Glomerular visceral epithelial cell (primary cell): ENCODE data around the gene PPFIA2.

Source experiments
- DNase-seq: peaks from one replicate; pipeline ENCODE4 v3.0.0-alpha.2; 2016; ENCODE audit errors: extremely low spot score

PPFIA2 gene

GRCh38 chr12:81759190-81760051 lies at the start of gene PPFIA2:
Gene PPFIA2 (minus strand): TSS chr12:81759350.
- DNase-seq: peak; percentile 57

DNA sequence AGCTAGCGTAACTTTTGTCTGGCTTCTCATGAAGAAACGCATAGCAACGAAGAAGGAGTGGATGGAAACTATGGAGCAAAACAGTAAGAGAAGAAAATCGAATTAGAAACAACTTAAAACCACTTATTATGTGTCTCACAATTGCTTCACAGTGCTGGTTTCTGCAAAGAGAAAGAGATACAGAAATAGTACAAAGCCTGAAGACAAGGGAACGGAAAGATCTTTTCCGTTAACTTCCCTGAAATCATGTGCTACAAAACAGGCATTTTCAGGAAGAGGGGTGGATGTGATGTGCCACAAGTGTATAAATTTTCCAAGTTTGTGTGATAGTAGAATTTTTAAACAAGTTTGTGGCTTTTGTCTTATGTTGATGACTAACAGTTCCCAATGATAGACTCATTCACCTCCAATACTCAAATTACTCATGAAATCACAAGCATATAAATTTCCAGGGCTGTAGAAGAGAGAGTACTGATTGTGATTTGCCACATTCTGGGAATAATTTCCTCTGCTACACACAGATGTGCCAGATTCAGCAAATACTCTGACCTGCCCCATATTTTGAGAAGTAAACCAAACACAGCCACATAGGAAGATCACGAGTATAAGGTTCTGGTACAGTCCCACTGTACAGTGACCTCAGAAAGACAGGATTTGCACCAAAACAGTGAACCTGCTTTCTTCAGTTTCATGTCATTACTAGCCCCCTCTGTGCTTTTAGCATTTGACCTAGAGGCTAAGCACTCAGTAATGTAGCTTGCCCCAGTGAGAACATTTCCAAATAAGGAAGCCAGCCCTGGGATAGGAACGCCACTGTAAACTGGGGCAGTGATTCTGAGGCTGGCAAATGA lies 41.4 kb upstream of the PPFIA2 start:
- no peak for DNase-seq

- no peak for DNase-seq
Measured at GRCh38 chr12:81798294-81798693, 39.1 kb upstream of the PPFIA2 start.

DNA sequence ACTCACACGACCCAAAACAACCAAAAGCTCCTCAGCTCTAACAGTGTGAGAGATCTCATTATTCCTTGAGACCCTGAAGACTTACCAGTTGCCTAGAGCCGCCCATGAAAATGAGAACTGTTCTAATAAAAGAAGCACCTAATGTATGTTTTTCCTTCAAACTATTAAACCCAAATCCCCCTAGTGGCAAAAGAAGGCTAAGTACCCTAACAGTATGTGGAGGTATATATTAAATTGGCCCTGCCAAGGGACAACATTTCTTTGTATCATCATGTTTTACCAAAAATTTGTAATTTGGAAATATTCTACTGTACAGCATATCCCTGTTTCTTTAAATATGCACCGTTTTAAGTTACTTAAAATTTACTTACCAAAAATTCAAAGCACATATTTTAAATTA lies 38.0 kb upstream of the PPFIA2 start:
- peak; percentile 9 for DNase-seq

DNA sequence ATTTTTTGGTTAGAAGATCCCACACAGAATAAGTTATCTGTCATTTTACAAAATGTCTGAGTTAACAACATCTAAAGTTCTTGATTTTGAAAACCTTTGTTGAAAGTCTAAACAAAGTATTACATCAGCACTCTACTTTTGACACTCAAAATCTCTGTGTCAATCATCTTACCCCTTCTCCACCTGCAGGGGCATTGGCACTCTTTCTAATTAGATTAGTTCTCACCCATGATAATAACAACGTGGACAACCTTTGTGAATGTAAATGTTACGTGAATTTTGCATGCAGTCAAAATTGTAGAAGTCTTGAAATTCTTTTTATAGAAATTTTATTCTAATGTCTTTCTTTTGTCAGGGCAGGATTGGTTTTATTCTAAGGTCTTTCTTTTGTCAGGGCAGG lies 33.5 kb upstream of the PPFIA2 start:
- no peak for DNase-seq

- no peak for DNase-seq
Measured at GRCh38 chr12:81779216-81779615, 20.1 kb upstream of the PPFIA2 start.

DNA sequence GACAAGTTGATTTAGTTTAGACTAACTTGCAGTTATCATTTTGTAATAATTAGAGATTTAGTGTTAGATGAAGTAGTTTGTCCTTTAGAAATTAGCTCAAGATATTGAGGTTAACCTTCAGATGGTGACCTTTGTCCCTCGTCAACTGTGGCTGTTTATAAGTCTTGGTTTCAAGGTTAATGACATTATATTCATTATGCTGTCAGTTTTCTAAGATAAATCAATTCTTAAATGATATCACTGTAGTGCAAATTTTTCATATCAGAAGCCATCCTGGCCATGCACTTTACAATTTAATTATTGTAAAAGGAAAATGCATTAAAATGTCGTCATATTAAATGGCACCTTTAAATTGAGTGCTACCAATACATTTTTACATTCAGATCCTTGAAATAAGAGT lies 19.6 kb upstream of the PPFIA2 start:
- DNase-seq: no peak

DNA sequence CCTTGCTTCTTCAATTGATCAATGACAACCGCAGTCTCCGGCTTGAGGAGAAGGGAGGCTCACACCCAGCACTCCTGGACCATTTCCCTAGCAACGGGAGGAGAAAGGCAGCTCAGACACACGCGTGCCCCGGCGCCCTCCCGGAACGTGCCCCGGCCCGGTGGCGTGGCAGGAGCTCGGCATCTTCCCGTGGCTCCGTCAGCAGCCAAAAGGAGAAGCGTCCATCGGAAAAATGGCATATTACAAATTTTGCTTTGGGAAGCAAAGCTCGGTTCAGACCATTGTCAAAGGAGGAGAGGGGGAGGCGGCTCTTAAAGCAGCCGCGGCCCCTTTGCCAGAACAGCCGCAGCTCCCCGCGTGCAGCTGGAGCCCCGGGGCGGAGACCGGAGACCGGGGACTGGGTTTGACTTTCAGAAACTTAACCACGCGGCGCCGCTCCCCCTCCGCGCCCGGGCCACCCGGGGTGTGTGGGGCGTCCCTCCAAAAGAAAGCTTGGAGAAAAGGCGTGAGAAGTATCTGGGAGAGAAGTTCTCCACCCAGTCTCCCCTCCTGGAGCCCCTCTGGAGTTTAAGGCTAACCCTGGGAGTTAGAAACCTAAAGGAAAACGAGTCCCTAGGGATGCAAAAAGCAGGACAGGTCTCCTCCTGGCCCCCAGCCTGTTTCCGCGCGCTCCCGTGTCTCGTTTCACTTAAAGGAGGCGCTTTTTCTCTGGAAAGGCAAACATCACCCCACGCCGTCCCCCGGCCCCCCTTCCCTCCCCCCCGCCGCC lies 545 bp downstream of the PPFIA2 start:
- DNase-seq: peak; percentile 30

- no peak for DNase-seq
Measured at GRCh38 chr12:81757731-81758365, 1.3 kb downstream of the PPFIA2 start.

GRCh38 chr12:81729781-81730180 lies 29.4 kb downstream of the PPFIA2 start:
- DNase-seq: no peak

- DNase-seq: no peak
Measured at GRCh38 chr12:81727391-81727790, 31.8 kb downstream of the PPFIA2 start.

GRCh38 chr12:81726634-81727033 lies 32.5 kb downstream of the PPFIA2 start:
- no peak for DNase-seq

DNA sequence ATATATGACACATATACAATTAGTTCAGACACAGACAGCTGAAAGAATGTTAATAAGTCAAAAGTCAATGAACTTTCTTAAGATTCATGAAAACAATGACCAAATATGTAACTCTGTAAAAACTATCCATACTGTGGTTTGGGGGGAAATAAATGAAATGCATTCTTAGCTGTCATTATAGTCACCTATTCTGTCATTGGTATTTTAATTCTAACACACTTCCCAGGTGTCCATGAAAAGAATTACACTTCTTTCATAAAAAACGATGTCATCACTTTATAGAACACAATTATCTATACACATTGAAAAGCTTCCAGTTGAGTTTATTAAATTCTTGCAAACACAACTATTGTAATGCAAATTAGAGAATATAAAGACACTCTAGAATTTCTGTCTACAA lies 35.8 kb downstream of the PPFIA2 start:
- DNase-seq: no peak

- DNase-seq: no peak
Measured at GRCh38 chr12:81722004-81722403, 37.1 kb downstream of the PPFIA2 start.

DNA sequence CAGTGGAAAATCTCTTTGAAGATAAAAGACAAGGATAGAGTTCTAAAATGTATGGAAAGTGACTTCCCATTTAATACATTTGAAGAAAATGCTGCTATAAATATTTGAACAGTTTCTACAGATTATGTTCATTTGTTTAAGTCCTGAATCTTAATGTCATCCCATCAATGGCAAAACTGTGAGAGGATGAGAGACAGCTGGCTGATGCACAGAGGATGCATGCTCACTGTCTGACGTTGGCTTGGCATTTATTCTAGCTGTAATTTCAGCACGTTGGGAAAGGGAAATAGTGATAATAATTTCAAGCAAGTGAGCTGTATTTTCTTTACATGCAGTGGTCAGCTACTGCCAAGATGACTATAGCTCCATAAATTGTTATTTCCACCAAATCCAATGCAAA lies 40.5 kb downstream of the PPFIA2 start:
- DNase-seq: no peak

GRCh38 chr12:81712536-81712935 lies 46.6 kb downstream of the PPFIA2 start:
- no peak for DNase-seq

DNA sequence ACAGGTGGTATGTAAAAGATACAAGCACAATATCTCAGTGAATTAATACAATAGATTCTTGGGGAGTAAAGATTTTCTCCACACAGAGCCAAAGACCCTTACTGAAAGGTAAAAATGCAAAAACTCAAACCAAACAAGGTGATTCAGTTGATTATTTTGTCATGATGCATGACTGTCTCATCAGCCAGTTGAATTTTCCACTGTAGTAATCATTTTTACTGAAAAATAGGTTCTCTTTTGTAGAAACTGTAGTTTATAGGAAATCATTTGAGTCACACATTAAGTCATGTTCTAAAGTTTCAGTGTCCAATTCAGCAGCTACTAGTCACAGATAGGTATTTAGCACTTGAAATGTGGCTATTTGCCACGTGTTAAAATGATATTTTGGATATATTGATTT lies 53.6 kb downstream of the PPFIA2 start:
- no peak for DNase-seq

DNA sequence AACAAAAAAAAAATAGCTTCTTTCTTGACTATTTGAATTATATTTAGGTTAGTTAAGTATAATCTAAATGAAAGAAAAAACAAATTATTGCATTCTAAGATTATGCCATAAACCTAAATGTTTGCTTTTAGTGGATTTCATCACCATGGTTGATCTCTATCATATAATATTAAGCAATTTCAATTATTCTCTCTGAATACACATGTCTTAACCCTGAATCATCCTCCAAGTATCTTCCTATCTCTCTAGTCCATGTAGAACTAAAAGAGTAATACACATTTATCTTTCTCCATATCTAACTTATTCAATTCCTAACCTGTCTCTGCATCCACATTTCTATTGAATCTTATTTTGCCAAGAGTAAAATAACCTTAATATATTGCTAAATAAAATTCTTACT lies 59.6 kb downstream of the PPFIA2 start:
- no peak for DNase-seq

- peak; percentile 0 for DNase-seq
Measured at GRCh38 chr12:81692008-81692407, 67.1 kb downstream of the PPFIA2 start.

GRCh38 chr12:81683881-81684280 lies 75.3 kb downstream of the PPFIA2 start:
- no peak for DNase-seq

- no peak for DNase-seq
Measured at GRCh38 chr12:81679614-81680013, 79.5 kb downstream of the PPFIA2 start.

- no peak for DNase-seq
Measured at GRCh38 chr12:81670759-81671158, 88.4 kb downstream of the PPFIA2 start.
